Measurements from ENCODE around the gene TLR7. TPM values are rescaled to one million over a fixed set of nuclear protein-coding genes. Genes with fewer than 3 reads are reported as not detected.

Gene TLR7
- total and polyA plus RNA-seq, 10 of the 15 experiments (the other 5 are each of a cell fraction or from before 2014, with no cell fraction given): 12.0 to 44.4 (median 22.6) TPM

DNA sequence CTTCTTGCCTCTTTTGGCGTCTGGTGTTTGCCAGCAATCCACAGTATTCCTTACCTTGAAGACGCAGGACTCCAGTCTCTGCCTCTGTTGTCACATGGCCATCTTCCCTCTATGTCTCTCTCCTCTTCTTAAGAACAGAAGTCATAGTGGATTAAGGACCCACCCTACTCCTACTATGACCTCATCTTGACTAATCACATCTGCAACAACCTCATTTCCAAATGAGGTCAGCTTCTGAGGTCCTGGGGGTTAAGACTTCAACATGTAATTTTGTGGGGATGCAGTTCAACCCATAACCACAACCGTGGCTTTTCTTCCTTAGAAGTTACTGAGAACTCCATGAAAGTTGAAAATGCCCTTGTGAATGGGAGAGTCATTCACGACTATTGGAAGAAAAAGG, 62.8 kb downstream of the TLR7 start:
- RAD21 ChIA-PET (ENCODE audit: unreplicated experiment): no interaction called here

DNA sequence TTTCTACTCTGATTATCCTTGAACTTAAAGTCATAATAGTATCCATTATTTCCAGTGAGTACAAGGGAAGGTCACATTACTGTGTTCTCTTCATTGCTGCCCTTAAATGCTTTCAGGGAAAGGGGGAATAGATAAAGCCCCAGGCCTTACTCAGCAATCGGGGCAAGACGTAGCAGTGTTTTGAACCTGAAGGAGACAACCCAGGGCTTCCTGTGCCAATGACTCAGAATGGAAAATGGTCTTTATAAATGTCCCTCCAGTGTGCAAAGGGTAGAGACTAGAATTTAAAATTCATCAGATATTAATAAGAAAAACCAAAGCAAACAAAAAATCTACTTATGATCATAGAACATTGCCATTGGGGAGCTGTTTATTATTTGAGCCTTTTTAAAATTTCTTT, 63.3 kb downstream of the TLR7 start:
- no peak overlapping the region for H3K4me2 ChIP-seq (ENCODE audit: control insufficient read depth, insufficient read depth)
- intact Hi-C loops (cut with micrococcal nuclease; ENCODE audit: unreplicated experiment): no loop called here
- H3K27me3 ChIP-seq (replicated peaks in 1 of 2; ENCODE audit: control insufficient read depth in 2 of 2, insufficient read depth in 2 of 2, low read length in 1 of 2): no peaks in the 10 kb centered on the region
- TF ChIP-seq CREM (IDR thresholded peaks at IDR 0.05; ENCODE audit: low read depth) (no peak), KAT2A (conservative IDR thresholded peaks at IDR 0.05; ENCODE audit: control insufficient read depth, low read depth, low read length) (no peak)
- FAIRE-seq (no peak), ATAC-seq (no peak), DNase-seq (ENCODE audit: low read depth, low spot score) (no peak)
- no peak overlapping the region for H3K4me3 ChIP-seq
- H3K9ac ChIP-seq (ENCODE audit: control insufficient read depth, insufficient read depth, low read length): no peak overlapping the region
- no TSS peak for BruUV-seq (replicated peaks)
- no peaks in the 10 kb centered on the region; the same call in 2 of the 3 replicates for H3K9me3 ChIP-seq (replicated peaks; ENCODE audit: control insufficient read depth, insufficient read depth, low read length)
- SMC1A ChIA-PET (ENCODE audit: uncharacterized antibody, unreplicated experiment): no interaction called here
- H3K4me1 ChIP-seq (ENCODE audit: control insufficient read depth, insufficient read depth, low read length): no peaks in the 10 kb centered on the region
- no peaks in the 10 kb centered on the region for H4K20me1 ChIP-seq (ENCODE audit: control insufficient read depth, insufficient read depth)
- RAD21 ChIA-PET (ENCODE audit: unreplicated experiment): no interaction called here
- WGBS (ENCODE audit: insufficient coverage, insufficient replicate concordance, low lambda C conversion rate, missing lambda C conversion rate): 59% methylated on average over 2 of the region's 2 CpGs
- CTCF ChIA-PET: interaction anchor here (1.4 to 1.8 kb wide), 2 partner anchors 16 to 558 kb away, joined by 3 to 4 read pairs; no protein-coding TSS in a partner anchor
- H3K79me2 ChIP-seq (ENCODE audit: control insufficient read depth, insufficient read depth, low read length): no peaks in the 10 kb centered on the region
- no peak overlapping the region for H2AFZ ChIP-seq (ENCODE audit: control insufficient read depth, low read depth, low read length)
- H3K36me3 ChIP-seq (ENCODE audit: control insufficient read depth in 2 of 2, insufficient read depth in 2 of 2, low read length in 1 of 2): no peaks in the 10 kb centered on the region
- in situ Hi-C loops (cut with MboI): no loop called here
- POLR2A ChIA-PET: no interaction called here
- H3K27ac ChIP-seq (ENCODE audit: control insufficient read depth, insufficient read depth): no peak overlapping the region

More for the DNA sequence above, 62.8 kb downstream of the TLR7 start:
- no peak overlapping the region for H3K27ac ChIP-seq (ENCODE audit: control insufficient read depth, insufficient read depth)
- DNase-seq (ENCODE audit: low read depth, low spot score): no peak
- WGBS (ENCODE audit: insufficient coverage, insufficient replicate concordance, low lambda C conversion rate, missing lambda C conversion rate): 41% methylated on average over 4 of the region's 4 CpGs
- H3K4me3 ChIP-seq: no peak overlapping the region
- no peak overlapping the region for H2AFZ ChIP-seq (ENCODE audit: control insufficient read depth, low read depth, low read length)
- ATAC-seq: no peak
- no peaks in the 10 kb centered on the region for H3K79me2 ChIP-seq (ENCODE audit: control insufficient read depth, insufficient read depth, low read length)
- no peaks in the 10 kb centered on the region for H3K36me3 ChIP-seq (ENCODE audit: control insufficient read depth in 2 of 2, insufficient read depth in 2 of 2, low read length in 1 of 2)
- H3K27me3 ChIP-seq (replicated peaks in 1 of 2; ENCODE audit: control insufficient read depth in 2 of 2, insufficient read depth in 2 of 2, low read length in 1 of 2): no peaks in the 10 kb centered on the region
- SMC1A ChIA-PET (ENCODE audit: uncharacterized antibody, unreplicated experiment): interaction anchor here (0.9 kb wide), 1 partner anchor 29 kb away, joined by 6 read pairs; no protein-coding TSS in a partner anchor
- intact Hi-C loops (cut with micrococcal nuclease; ENCODE audit: unreplicated experiment) (no loop called here), in situ Hi-C loops (cut with MboI) (no loop called here)
- no peak overlapping the region for H3K4me2 ChIP-seq (ENCODE audit: control insufficient read depth, insufficient read depth)
- BruUV-seq (replicated peaks): no TSS peak
- CTCF ChIA-PET: interaction anchor here (1.4 to 1.8 kb wide), 2 partner anchors 17 to 558 kb away, joined by 3 to 4 read pairs; no protein-coding TSS in a partner anchor
- H3K4me1 ChIP-seq (ENCODE audit: control insufficient read depth, insufficient read depth, low read length): no peaks in the 10 kb centered on the region
- H3K9me3 ChIP-seq (replicated peaks; ENCODE audit: control insufficient read depth, insufficient read depth, low read length): no peaks in the 10 kb centered on the region; the same call in 2 of the 3 replicates
- no peak overlapping the region for H3K9ac ChIP-seq (ENCODE audit: control insufficient read depth, insufficient read depth, low read length)
- TF ChIP-seq RFX5 (IDR thresholded peaks at IDR 0.05; ENCODE audit: low read depth, low read length): no peak
- TF ChIP-seq TARDBP (IDR thresholded peaks at IDR 0.05; ENCODE audit: borderline replicate concordance): no peak
- no peak for TF ChIP-seq RBBP5 (conservative IDR thresholded peaks at IDR 0.05)
- TF ChIP-seq, protein P1, sequence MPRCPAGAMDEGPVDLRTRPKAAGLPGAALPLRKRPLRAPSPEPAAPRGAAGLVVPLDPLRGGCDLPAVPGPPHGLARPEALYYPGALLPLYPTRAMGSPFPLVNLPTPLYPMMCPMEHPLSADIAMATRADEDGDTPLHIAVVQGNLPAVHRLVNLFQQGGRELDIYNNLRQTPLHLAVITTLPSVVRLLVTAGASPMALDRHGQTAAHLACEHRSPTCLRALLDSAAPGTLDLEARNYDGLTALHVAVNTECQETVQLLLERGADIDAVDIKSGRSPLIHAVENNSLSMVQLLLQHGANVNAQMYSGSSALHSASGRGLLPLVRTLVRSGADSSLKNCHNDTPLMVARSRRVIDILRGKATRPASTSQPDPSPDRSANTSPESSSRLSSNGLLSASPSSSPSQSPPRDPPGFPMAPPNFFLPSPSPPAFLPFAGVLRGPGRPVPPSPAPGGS (IDR thresholded peaks at IDR 0.05; ENCODE audit: borderline replicate concordance, insufficient read depth, low read depth, low read length, poor library complexity, severe bottlenecking): no peak
- no peak for TF ChIP-seq FOS (IDR thresholded peaks at IDR 0.05; ENCODE audit: borderline replicate concordance, extremely low read depth, insufficient read length)
- POLR2A ChIA-PET: no interaction called here
- H4K20me1 ChIP-seq (ENCODE audit: control insufficient read depth, insufficient read depth): no peaks in the 10 kb centered on the region
- FAIRE-seq: no peak

All from GM12878 (cell line).